Nephron (organoid): ENCODE results near the gene POTEF.
"Not testable (repeated sequence)": the region's sequence is repeated elsewhere in the genome, so short reads cannot be mapped to it uniquely, and the experiment has no call there.

Experiments
- H3K27ac Mint-ChIP-seq, 3 experiments: 2 replicates each; pipeline ENCODE4 v1.8.0; 2020; ENCODE audit warnings: mixed read lengths in 3 of 3, mild to moderate bottlenecking in 2 of 3, moderate library complexity in 1 of 3
- H3K27me3 Mint-ChIP-seq: 2 replicates; pipeline ENCODE4 v1.8.0; 2021; ENCODE audit warnings: low read depth, mild to moderate bottlenecking, moderate library complexity, mixed read lengths
- H3K36me3 Mint-ChIP-seq: 2 replicates; pipeline ENCODE4 v1.8.0; 2020; ENCODE audit warnings: low read depth, mixed read lengths
- H3K4me1 Mint-ChIP-seq: 2 replicates; pipeline ENCODE4 v1.8.0; 2020; ENCODE audit warnings: mixed read lengths
- H3K4me3 Mint-ChIP-seq, 3 experiments: 2 replicates each; pipeline ENCODE4 v1.8.0; 2020; ENCODE audit warnings: mild to moderate bottlenecking in 3 of 3, mixed read lengths in 3 of 3, moderate library complexity in 2 of 3
- H3K9me3 Mint-ChIP-seq: 2 replicates; pipeline ENCODE4 v1.8.0; 2020; ENCODE audit warnings: mixed read lengths
- TF ChIP-seq, protein P1 (sequence below), 3 experiments: fragments of 200-600 bp; sonication (generic); IDR thresholded peaks; one replicate each; pipeline ENCODE4 v1.5.0; 2021; ENCODE audit warnings: antibody characterized with exemption in 3 of 3; ENCODE audit not compliant: unreplicated experiment in 3 of 3

POTEF gene

DNA sequence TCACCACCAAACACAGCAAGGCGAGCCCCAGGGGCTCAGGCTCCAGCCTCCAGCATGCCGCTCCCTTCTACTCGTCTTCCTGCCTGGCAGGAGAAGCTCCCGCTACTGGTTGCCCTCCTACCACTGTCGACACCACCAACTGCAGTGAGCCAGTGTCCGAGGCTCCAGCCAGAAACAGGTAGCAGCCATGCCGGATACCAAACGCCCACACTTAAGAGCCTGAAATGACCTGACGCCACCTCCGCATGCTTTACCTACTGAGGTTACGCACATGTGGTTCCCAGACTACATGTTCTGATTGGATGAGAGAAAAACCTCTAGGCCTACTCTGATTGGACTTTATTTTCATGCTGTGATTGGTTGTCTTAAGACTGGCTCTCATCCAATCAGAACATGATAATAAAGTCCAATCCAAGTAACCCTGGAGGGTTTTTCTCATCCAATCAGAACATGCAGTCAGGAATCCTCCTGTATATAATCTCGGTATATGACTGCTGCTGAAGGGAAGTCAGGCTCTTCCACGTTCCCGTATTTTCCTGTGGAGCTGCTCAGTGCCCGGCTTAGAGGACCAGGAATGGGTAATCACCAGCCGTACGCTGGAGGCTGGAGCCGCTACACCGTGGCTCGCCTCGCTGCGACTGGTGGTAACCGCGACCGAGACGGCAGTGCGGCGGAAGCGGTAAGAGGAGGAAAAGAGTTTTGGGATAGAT, at the start of gene POTEF:
POTEF (minus strand) TSS at position 103 of the 710 bp plus-strand sequence. CDS start 8,707 bp downstream, outside the sequence.
- Mint-ChIP-seq H3K27ac (peak within 1 kb of the TSS; percentile 96 to 100 (median 99)), H3K4me3 (peak within 1 kb of the TSS; percentile 100)
- H3K9me3 Mint-ChIP-seq, H3K36me3 Mint-ChIP-seq, H3K4me1 Mint-ChIP-seq, H3K27me3 Mint-ChIP-seq: not testable (repeated sequence)

DNA sequence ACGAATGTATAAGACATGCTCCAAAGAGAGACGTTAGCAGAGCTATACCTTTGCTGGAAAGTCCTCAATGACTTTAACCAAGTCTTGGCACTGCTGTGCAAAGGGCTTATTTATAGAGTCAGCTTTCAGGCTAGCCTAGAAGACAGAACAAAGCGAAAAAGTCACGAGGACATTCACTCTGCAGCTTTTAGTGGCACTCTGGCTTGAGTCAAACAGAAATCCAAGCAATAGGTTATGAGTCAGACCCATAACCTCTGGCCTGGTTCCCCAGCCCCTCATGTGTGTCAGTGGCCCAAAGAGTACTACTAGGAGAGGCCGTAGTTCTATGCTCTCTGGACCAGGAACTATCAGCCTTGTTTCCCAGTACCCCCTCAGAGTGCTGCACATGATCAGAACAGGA, 45.8 kb upstream of the POTEF start:
- H3K27me3 Mint-ChIP-seq, H3K4me3 Mint-ChIP-seq, H3K27ac Mint-ChIP-seq, H3K4me1 Mint-ChIP-seq, H3K9me3 Mint-ChIP-seq: not testable (repeated sequence)
- H3K36me3 Mint-ChIP-seq = peaks cover 35% of the 10 kb centered on the region

DNA sequence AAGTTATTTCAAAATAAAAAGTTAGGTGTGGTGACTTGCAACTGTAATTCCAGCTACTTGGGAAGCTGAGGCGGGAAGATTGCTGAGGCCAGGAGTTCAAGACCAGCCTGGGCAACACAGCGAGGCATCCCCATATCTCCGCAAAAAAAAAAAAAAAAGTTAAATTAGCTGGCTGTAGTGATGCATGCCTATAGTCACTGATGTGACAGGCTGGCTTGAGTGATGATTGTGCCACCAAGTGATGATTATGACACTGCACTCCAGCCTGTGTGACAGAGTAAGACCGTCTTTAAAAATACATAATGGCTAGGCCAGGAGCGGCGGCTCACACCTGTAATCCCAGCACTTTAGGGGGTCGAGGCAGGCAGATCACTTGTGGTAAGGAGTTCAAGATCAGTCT, 40.9 kb upstream of the POTEF start:
- Mint-ChIP-seq H3K4me3 (no peak overlapping the region), H3K27ac (no peak overlapping the region), H3K4me1 (no peaks in the 10 kb centered on the region), H3K9me3 (no peaks in the 10 kb centered on the region), H3K27me3 (no peaks in the 10 kb centered on the region), H3K36me3 (peaks cover 60% of the 10 kb centered on the region)
- TF ChIP-seq, protein P1, sequence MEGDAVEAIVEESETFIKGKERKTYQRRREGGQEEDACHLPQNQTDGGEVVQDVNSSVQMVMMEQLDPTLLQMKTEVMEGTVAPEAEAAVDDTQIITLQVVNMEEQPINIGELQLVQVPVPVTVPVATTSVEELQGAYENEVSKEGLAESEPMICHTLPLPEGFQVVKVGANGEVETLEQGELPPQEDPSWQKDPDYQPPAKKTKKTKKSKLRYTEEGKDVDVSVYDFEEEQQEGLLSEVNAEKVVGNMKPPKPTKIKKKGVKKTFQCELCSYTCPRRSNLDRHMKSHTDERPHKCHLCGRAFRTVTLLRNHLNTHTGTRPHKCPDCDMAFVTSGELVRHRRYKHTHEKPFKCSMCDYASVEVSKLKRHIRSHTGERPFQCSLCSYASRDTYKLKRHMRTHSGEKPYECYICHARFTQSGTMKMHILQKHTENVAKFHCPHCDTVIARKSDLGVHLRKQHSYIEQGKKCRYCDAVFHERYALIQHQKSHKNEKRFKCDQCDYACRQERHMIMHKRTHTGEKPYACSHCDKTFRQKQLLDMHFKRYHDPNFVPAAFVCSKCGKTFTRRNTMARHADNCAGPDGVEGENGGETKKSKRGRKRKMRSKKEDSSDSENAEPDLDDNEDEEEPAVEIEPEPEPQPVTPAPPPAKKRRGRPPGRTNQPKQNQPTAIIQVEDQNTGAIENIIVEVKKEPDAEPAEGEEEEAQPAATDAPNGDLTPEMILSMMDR (IDR thresholded peaks at IDR 0.05; ENCODE audit: unreplicated experiment in 3 of 3) = no peak

DNA sequence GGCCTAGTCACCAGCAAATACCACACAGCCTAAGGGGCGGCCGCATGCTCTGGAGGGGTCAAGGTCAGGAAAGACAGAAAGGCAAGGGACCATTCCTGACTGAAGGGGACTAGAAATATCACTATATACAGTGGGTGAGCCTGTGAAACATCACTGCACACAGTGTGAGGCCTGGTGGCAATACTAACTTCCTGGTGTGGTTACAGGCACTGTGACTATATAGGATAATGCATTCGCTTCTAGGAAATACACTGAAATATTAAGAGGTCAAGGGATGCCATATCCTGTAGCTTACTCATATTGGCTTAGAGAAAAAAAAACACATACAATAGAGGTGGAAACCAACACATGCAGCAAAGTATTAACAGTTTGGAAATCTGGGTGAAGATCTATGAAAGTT, 40.1 kb upstream of the POTEF start:
- H3K4me1 Mint-ChIP-seq, H3K4me3 Mint-ChIP-seq, H3K27me3 Mint-ChIP-seq, H3K27ac Mint-ChIP-seq, H3K9me3 Mint-ChIP-seq: not testable (repeated sequence)
- peaks cover 67% of the 10 kb centered on the region for H3K36me3 Mint-ChIP-seq

DNA sequence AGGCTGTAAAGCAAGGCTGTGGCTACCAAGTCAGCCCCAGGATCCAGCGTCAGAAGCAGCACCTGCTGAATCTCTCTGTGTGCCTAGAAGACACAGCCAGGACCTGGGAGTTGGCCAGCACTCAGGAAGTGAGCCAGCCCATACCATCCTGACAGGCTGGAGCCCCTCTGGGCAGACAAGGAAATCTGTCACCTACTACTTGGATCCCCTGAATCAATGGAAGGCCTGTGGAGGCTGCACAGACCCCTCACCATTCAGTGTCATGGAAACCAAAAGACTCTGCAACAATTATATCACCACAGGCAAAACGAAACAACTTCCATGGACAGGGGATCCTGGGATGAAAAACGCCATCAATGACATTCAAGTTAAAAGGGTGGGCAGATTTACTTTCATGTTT, 37.6 kb upstream of the POTEF start:
- not testable (repeated sequence) for H3K4me3 Mint-ChIP-seq, H3K4me1 Mint-ChIP-seq, H3K27ac Mint-ChIP-seq, H3K27me3 Mint-ChIP-seq, H3K9me3 Mint-ChIP-seq
- H3K36me3 Mint-ChIP-seq = peaks cover 57% of the 10 kb centered on the region

DNA sequence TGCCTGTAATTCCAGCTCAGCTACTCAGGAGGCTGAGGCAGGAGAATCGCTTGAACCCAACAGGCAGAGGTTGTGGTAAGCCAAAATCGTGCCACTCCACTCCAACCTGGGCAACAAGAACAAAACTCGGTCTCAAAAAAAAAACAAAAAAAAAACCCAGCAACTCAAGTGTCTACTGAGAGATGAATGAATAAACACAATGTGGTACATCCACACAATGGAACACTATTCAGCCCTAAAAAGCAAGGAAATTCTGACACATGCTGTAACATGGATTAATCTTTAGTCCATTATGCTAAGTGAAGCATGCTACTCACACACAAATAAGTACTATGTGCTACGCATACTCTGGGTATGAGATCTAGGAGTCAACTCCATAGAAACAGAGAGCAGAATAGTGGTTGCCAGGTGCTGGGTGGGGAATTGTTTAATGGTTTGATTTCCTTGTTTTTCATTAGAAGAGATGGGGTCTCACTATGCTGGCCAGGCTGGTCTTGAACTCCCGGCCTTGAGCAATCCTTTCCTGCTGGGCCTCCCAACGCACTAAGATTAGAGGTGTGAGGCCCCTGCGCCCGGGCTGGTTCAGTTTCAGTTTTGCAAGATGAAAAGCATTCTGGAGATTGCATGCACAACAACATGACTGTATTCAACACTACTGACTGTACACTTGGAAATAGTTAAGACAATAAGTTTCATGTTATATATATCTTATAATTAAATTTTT, 36.4 kb upstream of the POTEF start:
- H3K4me1 Mint-ChIP-seq = no peaks in the 10 kb centered on the region
- TF ChIP-seq, protein P1 (IDR thresholded peaks at IDR 0.05; ENCODE audit: unreplicated experiment in 3 of 3) = no peak
- H3K27ac Mint-ChIP-seq = no peak overlapping the region
- H3K9me3 Mint-ChIP-seq = no peaks in the 10 kb centered on the region
- H3K4me3 Mint-ChIP-seq = no peak overlapping the region
- H3K36me3 Mint-ChIP-seq = peaks cover 57% of the 10 kb centered on the region
- H3K27me3 Mint-ChIP-seq = no peaks in the 10 kb centered on the region

DNA sequence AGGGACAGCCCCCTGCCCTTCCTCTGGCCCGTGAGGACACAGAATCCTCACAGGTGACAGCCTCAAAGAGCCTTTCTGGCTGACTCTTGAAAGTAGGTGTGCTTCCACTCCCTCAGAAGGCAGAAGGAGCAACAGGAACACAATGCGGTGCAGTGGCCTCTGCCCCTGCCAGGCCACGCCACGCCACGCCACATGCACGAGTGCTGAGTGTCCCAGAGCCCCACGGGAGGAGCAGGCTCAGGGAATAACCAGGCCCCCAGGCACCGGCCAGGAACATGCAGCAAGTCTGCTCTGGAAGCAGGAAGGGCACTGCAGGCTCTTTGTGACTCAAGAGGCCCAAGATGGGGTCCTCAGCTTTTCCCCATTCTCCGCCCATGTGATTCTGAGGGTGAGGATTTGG, 33.9 kb upstream of the POTEF start:
- no peak overlapping the region for H3K4me3 Mint-ChIP-seq
- no peaks in the 10 kb centered on the region for H3K4me1 Mint-ChIP-seq
- no peaks in the 10 kb centered on the region for H3K27me3 Mint-ChIP-seq
- peaks cover 43% of the 10 kb centered on the region for H3K36me3 Mint-ChIP-seq
- no peak overlapping the region for H3K27ac Mint-ChIP-seq
- TF ChIP-seq, protein P1 (IDR thresholded peaks at IDR 0.05; ENCODE audit: unreplicated experiment in 3 of 3) = no peak
- no peaks in the 10 kb centered on the region for H3K9me3 Mint-ChIP-seq

DNA sequence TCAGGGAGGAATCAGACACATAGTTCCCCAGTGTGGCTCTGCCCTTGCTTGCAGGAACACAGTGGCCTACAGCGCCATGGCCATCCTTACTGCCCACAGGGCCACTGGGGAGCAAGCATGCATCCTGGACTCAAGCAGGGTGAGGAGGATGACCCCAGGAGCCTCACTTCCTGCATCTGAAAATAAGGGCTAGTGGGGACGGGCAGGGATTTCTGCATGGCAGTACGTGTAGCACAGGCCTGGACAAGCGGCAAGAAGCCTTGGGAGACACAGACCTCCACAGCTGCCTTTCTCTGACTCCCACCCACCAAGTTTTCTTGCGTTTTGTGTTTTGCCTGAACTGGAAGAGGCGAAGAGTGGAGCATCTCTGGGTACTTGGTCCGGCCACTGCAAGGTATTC, 33.5 kb upstream of the POTEF start:
- not testable (repeated sequence) for H3K27ac Mint-ChIP-seq, H3K4me1 Mint-ChIP-seq, H3K9me3 Mint-ChIP-seq, H3K27me3 Mint-ChIP-seq, H3K4me3 Mint-ChIP-seq
- H3K36me3 Mint-ChIP-seq = peaks cover 38% of the 10 kb centered on the region

DNA sequence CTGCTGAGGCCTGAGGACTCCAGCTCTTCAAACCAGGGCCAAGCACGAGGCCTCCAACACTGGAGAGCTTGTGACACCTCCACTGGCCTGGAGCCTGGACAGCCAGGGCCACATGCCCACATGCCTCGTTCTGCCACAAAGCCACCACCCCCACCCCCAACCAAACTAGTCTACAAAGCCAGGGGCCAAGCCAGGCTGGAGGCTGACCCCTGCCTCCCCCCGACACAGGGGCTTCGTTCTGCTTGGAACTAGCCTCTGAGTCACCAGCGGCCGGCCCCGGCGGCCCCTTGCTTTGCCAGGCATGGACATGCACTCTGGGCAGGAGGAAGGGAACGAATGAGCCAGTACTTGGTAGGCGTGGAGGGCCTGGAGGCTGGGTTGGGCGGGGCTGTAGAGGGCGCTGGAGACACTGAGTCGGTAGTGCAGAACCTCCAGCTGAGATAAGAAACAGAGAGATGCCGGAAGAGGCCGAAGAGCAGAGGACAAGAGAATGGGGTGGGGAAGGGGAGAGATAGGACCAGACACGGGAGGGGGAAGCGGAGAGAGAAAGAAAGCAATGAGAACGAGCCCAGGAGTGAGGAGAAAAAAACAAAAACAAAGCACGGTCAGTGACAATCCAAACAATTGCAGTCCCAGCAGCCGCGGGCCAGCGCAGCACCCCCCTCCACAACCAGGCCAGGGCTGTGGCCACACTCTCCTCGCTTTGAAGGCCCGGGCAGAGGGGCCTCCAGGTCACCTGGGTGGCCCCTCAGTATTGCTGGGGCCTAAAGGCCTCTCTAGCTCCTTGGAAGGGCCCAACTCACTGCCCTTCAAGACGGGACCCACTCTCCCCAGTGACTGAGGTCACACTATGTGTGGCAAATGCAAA, 32.0 kb upstream of the POTEF start:
- Mint-ChIP-seq H3K27ac (peak overlapping the region; percentile 23 to 92 (median 26)), H3K4me3 (peak overlapping the region in 1 of 3 experiments; percentile 20), H3K36me3 (peaks cover 26% of the 10 kb centered on the region)
- H3K27me3 Mint-ChIP-seq, H3K4me1 Mint-ChIP-seq, H3K9me3 Mint-ChIP-seq: not testable (repeated sequence)
